ENCODE data around the gene RING1. TPM values are rescaled to one million over a fixed set of nuclear protein-coding genes. Genes with fewer than 3 reads are reported as not detected.
A peak's percentile ranks its signal among the peaks of the same experiment; 100 is the strongest.

The RING1 gene
- total RNA-seq (10 to 100 TPM; 27.1 to 28.6 TPM), total RNA-seq (31.2 to 68.3 (median 47.1) reads per million in 172 experiments)
- 36.6 TPM for polyA plus RNA-seq (2013, experiment 1 of 2)
- 43.9 TPM for polyA plus RNA-seq (2013, experiment 2 of 2)

- H3K9me3 ChIP-seq (ENCODE audit: control insufficient read depth in 1 of 2, insufficient read depth in 1 of 2, low read length in 2 of 2), result no peaks in the 10 kb centered on the region
- no peaks in the 10 kb centered on the region for H3K9me3 Mint-ChIP-seq
- peak; percentile 66 for ATAC-seq (ENCODE audit: poor library complexity)
These were observed at the start of gene RING1 for GRCh38 chr6:33208091-33208967. Gene RING1, plus strand, starts transcription at chr6:33208500. Its CDS starts 323 bp downstream, at chr6:33208823.

GRCh38 chr6:33160096-33160495 is 48.2 kb upstream of the RING1 start:
- no peak for TF ChIP-seq CTCF (IDR thresholded peaks at IDR 0.05)
- Mint-ChIP-seq H3K27me3 (no peaks in the 10 kb centered on the region), H3K36me3 (ENCODE audit: low read depth) (no peaks in the 10 kb centered on the region), H3K9me3 (no peaks in the 10 kb centered on the region), H3K4me1 (ENCODE audit: low read depth) (peaks cover 10% of the 10 kb centered on the region), H3K27ac (no peak overlapping the region), H3K4me3 (no peak overlapping the region)
- CTCF ChIA-PET, result interaction anchor here (1.5 to 3.1 kb wide), 2 partner anchors 88 to 89 kb away, joined by 5 to 76 read pairs; no protein-coding TSS in a partner anchor
- no peak overlapping the region for H3K4me3 ChIP-seq (ENCODE audit: low read length)
- POLR2A ChIA-PET, result interaction anchor here (0.8 kb wide), 1 partner anchor 88 kb away, joined by 3 read pairs; no protein-coding TSS in a partner anchor
- H3K36me3 ChIP-seq (ENCODE audit: insufficient read depth, low read length), result no peaks in the 10 kb centered on the region
- no peak overlapping the region for H3K27ac ChIP-seq (ENCODE audit: low read depth in 1 of 2, low read length in 2 of 2)
- H3K9me3 ChIP-seq (ENCODE audit: control insufficient read depth in 1 of 2, insufficient read depth in 1 of 2, low read length in 2 of 2), result no peaks in the 10 kb centered on the region
- ATAC-seq (ENCODE audit: poor library complexity), result no peak
- intact Hi-C loops (cut with DNase I, micrococcal nuclease), result loop anchor here in 1 of 2 experiments (2.0 kb wide), 1 partner anchor 15 kb away; no protein-coding TSS in a partner anchor
- no peak for DNase-seq
- peaks cover 16% of the 10 kb centered on the region for H3K4me1 ChIP-seq (ENCODE audit: insufficient read depth, low read length)
- no peaks in the 10 kb centered on the region for H3K27me3 ChIP-seq (ENCODE audit: control insufficient read depth in 1 of 2, insufficient read depth in 2 of 2, low read length in 2 of 2)

More at GRCh38 chr6:33208091-33208967, at the start of gene RING1:
- Histone ChIP-seq H3K36me3 (ENCODE audit: insufficient read depth, low read length) (peaks cover 26% of the 10 kb centered on the region), H3K4me3 (ENCODE audit: low read length) (peak within 1 kb of the TSS; percentile 97), H3K27me3 (ENCODE audit: control insufficient read depth in 1 of 2, insufficient read depth in 2 of 2, low read length in 2 of 2) (peaks cover 0 to 6% of the 10 kb centered on the region in 2 experiments), H3K27ac (ENCODE audit: low read depth in 1 of 2, low read length in 2 of 2) (peak within 1 kb of the TSS; percentile 86 to 94), H3K4me1 (ENCODE audit: insufficient read depth, low read length) (peaks cover 55% of the 10 kb centered on the region)
- Mint-ChIP-seq H3K27me3 (peaks cover 13% of the 10 kb centered on the region), H3K4me1 (ENCODE audit: low read depth) (peaks cover 57% of the 10 kb centered on the region), H3K4me3 (peak within 1 kb of the TSS; percentile 97), H3K27ac (peak within 1 kb of the TSS; percentile 95), H3K36me3 (ENCODE audit: low read depth) (peaks cover 59% of the 10 kb centered on the region)
- ChIA-PET POLR2A (interaction anchor here (0.6 to 2.5 kb wide), 18 partner anchors 8 to 237 kb away, joined by 3 to 47 read pairs (median 6); partner anchors contain the start of genes B3GALT4, RGL2, RPS18 and RXRB), CTCF (interaction anchor here (0.9 to 3.1 kb wide), 5 partner anchors 10 to 255 kb away, joined by 3 to 19 read pairs (median 6); partner anchors contain the start of gene B3GALT4)
- no peak for TF ChIP-seq CTCF (IDR thresholded peaks at IDR 0.05)
- intact Hi-C loops (cut with DNase I, micrococcal nuclease), result loop anchor here (1.0 to 10.0 kb wide), 5 partner anchors 8 to 1544 kb away; partner anchors contain the start of genes RXRB (in 2 of the 2), SLC39A7 (in 2 of the 2), C6orf47 (in 1 of the 2) and CSNK2B (in 1 of the 2)
- DNase-seq, result peak; percentile 76 to 95 (median 84)

- ChIA-PET POLR2A (interaction anchor here (1.1 to 2.0 kb wide), 3 partner anchors 37 to 88 kb away, joined by 7 to 27 read pairs (median 7); partner anchors contain the start of gene RING1), CTCF (interaction anchor here (0.7 to 3.1 kb wide), 13 partner anchors 13 to 184 kb away, joined by 3 to 76 read pairs (median 4); partner anchors contain the start of genes RGL2 and RING1)
- intact Hi-C loops (cut with DNase I, micrococcal nuclease), result loop anchor here (1.0 to 2.0 kb wide), 3 partner anchors 16 to 87 kb away; no protein-coding TSS in a partner anchor
- H3K36me3 Mint-ChIP-seq (ENCODE audit: low read depth), result no peaks in the 10 kb centered on the region
- Histone ChIP-seq H3K36me3 (ENCODE audit: insufficient read depth, low read length) (no peaks in the 10 kb centered on the region), H3K27ac (ENCODE audit: low read depth in 1 of 2, low read length in 2 of 2) (no peak overlapping the region), H3K4me3 (ENCODE audit: low read length) (no peak overlapping the region), H3K9me3 (ENCODE audit: control insufficient read depth in 1 of 2, insufficient read depth in 1 of 2, low read length in 2 of 2) (no peaks in the 10 kb centered on the region), H3K4me1 (ENCODE audit: insufficient read depth, low read length) (peaks cover 16% of the 10 kb centered on the region), H3K27me3 (ENCODE audit: control insufficient read depth in 1 of 2, insufficient read depth in 2 of 2, low read length in 2 of 2) (no peaks in the 10 kb centered on the region)
- TF ChIP-seq CTCF (IDR thresholded peaks at IDR 0.05), result no peak
- H3K4me3 Mint-ChIP-seq, result peak overlapping the region; percentile 87
- no peaks in the 10 kb centered on the region for H3K9me3 Mint-ChIP-seq
- peaks cover 10% of the 10 kb centered on the region for H3K4me1 Mint-ChIP-seq (ENCODE audit: low read depth)
- H3K27ac Mint-ChIP-seq, result no peak overlapping the region
- ATAC-seq (ENCODE audit: poor library complexity) (no peak), DNase-seq (peak in 2 of 14 experiments; percentile 15 to 31)
- H3K27me3 Mint-ChIP-seq, result no peaks in the 10 kb centered on the region
These were observed 47.5 kb upstream of the RING1 start for GRCh38 chr6:33160728-33161344.
